GM12891 (cell line): ENCODE measurements around the gene OAS3.

ENCODE experiments used
- POLR2A ChIP-seq: IDR thresholded peaks from 2 replicates; pipeline ENCODE4 v1.6.1; 2011; ENCODE audit warnings: low read depth, low read length, control low read depth
- POLR2AphosphoS5 ChIP-seq: IDR thresholded peaks from 2 replicates; pipeline ENCODE4 v1.6.1; 2011; ENCODE audit warnings: low read depth, low read length, control low read depth

DNA sequence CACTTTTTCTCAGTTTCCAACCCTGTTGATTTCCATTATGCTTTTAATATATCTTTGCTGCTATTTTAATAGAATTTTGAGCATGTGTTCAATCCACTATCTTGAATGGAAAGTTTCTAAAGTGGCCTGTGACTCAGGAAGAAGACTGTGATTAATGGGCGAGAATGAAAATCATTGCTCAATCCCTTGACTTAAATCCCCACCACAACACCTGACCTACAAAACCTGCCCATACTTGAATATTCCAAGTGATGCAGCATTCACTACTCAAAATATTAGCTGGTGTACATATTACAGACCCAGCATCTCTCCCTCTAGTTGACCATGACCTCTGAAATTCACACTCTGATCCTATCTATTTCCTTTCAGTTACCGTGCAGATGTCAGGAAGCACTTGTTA is 1.3 kb upstream of the OAS3 start:
- TF ChIP-seq POLR2AphosphoS5 = no peak
- no peak for TF ChIP-seq POLR2A
